Natural killer cell treated with Interleukin-12 subunit alpha and Interleukin-12 subunit beta and Interleukin-15 and Interleukin-18, amount 100 ng/mL, for 72 hours (primary cell): ENCODE data around the gene CEP72. TPM values are rescaled to one million over a fixed set of nuclear protein-coding genes. Genes with fewer than 3 reads are reported as not detected.
A peak's percentile ranks its signal among the peaks of the same experiment; 100 is the strongest.

ENCODE experiments used
- ATAC-seq, 2 donors: fragments of 150-1000 bp; cut with Tn5 transposase in 1 of 2; sonication (Bioruptor Pico), chemical (Tn5 transposase) in 1 of 2; 2 replicates each; pipeline ENCODE4 v1.10.0; 2021
- DNase-seq: peaks from one replicate; pipeline ENCODE4 v3.0.0; 2022; ENCODE audit warnings: low spot score
- H3K27ac Mint-ChIP-seq, 2 donors: 1 replicate in 1 of 2; 2 replicates in 1 of 2; pipeline ENCODE4 v1.8.0; 2022; ENCODE audit warnings: mixed read lengths in 2 of 2, mild to moderate bottlenecking in 1 of 2, moderate library complexity in 1 of 2
- H3K27me3 Mint-ChIP-seq, 2 donors: 1 replicate in 1 of 2; 2 replicates in 1 of 2; pipeline ENCODE4 v1.8.0; 2022; ENCODE audit warnings: mixed read lengths in 2 of 2
- H3K36me3 Mint-ChIP-seq: one replicate; pipeline ENCODE4 v1.8.0; 2022; ENCODE audit warnings: mixed read lengths
- H3K4me1 Mint-ChIP-seq, 2 donors: 1 replicate in 1 of 2; 2 replicates in 1 of 2; pipeline ENCODE4 v1.8.0; 2022; ENCODE audit warnings: low read depth in 2 of 2, mixed read lengths in 2 of 2, mild to moderate bottlenecking in 1 of 2
- H3K4me3 Mint-ChIP-seq: one replicate; pipeline ENCODE4 v1.8.0; 2022; ENCODE audit warnings: mixed read lengths
- H3K9me3 Mint-ChIP-seq: 2 replicates; pipeline ENCODE4 v1.8.0; 2022; ENCODE audit warnings: mixed read lengths
- total RNA-seq, 2 donors: library from RNA; stranded (reverse); gene quantifications; one replicate each; pipeline ENCODE4 v1.2.3, GENCODE V29; 2022

The CEP72 gene
- total RNA-seq, 2 donors from 2014 or later = 15.3 to 58.1 TPM

DNA sequence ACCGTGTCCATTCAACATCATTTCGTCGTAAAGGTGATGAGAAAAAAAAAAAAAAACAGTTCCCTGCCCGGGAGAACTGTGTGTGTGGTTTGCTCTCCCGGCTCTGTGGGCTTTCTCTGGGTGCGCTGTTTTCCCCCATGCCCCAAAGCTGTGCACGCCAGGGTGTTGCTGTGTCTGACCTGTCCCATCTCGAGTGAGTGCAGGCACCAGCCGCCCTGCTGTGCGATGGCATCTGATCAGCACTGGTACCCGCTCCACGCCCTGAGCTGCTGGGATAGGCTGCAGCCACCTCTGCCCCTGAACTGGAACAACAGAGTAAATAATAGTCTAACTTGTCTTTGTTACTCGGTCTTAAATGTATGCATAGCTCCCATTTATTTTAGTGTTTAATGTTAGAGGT, 33.3 kb downstream of the CEP72 start:
- Mint-ChIP-seq H3K27ac (no peak overlapping the region), H3K27me3 (no peaks in the 10 kb centered on the region), H3K4me1 (no peaks in the 10 kb centered on the region), H3K36me3 (peaks cover 6% of the 10 kb centered on the region), H3K4me3 (no peak overlapping the region), H3K9me3 (no peaks in the 10 kb centered on the region)
- ATAC-seq = no peak
- DNase-seq = no peak

DNA sequence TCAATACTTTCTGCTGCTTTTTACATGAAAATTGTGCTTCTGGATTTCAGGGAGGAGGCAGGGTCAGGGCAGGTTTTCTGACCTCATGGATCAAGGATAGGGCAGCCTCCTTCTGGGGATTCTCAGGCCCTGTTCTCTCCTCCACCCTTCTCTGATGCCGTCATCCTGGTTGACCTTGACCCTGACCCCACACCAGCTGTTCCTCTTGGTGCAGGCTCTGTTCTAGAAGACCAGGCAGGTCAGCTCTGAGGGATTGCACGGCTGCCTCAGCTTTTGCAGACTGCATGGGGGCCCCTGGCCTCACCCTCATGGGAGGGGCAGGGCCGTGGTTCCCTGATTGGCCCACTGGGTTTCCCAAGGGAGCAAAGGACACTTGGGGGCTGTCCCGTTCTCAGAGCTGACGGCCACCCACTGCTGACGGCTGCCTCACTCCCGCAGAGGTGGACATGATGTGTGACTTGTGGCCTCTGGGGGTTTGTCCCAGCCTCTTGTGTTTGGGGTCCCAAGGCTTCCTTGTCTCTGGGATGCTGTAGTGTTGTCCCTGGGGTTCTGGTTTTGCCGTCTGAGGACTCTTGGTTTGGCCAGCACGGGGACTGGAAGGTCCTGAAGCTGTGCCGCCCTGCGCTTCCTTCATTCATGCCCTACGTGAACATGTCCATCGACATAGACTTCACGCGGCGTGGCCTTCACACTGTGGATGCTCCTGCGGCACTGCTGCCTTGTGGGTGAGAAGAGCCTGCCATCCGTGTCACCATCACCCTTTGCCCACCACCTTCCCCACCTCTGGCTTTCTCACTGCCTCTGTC, 34.5 kb downstream of the CEP72 start:
- H3K9me3 Mint-ChIP-seq = no peaks in the 10 kb centered on the region
- DNase-seq (no peak), ATAC-seq (no peak)
- no peaks in the 10 kb centered on the region for H3K4me1 Mint-ChIP-seq
- no peaks in the 10 kb centered on the region for H3K27me3 Mint-ChIP-seq
- peaks cover 6% of the 10 kb centered on the region for H3K36me3 Mint-ChIP-seq
- H3K4me3 Mint-ChIP-seq = no peak overlapping the region
- H3K27ac Mint-ChIP-seq = no peak overlapping the region

DNA sequence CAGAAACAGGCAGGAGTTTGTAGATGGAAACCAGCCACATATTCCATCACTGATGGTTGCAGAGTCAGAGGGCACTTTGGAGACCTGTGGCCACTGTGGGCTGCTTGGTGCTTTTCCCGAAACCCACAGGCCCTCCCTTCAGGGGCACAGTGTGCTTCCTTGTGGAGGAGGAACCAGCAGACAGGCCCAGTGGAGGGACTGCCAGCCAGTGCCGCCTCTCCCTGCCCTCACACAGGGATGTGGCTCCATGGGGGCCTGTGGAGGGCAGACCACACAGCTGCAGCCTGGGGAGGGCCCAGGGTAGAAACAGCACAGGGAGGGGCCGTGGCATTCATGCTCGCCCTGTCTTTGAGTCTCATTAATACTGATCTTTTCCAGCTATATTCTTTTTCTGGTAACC, 35.2 kb downstream of the CEP72 start:
- H3K9me3 Mint-ChIP-seq = no peaks in the 10 kb centered on the region
- no peaks in the 10 kb centered on the region for H3K27me3 Mint-ChIP-seq
- DNase-seq (no peak), ATAC-seq (no peak)
- H3K27ac Mint-ChIP-seq = no peak overlapping the region
- no peak overlapping the region for H3K4me3 Mint-ChIP-seq
- H3K4me1 Mint-ChIP-seq = no peaks in the 10 kb centered on the region
- H3K36me3 Mint-ChIP-seq = peaks cover 6% of the 10 kb centered on the region

DNA sequence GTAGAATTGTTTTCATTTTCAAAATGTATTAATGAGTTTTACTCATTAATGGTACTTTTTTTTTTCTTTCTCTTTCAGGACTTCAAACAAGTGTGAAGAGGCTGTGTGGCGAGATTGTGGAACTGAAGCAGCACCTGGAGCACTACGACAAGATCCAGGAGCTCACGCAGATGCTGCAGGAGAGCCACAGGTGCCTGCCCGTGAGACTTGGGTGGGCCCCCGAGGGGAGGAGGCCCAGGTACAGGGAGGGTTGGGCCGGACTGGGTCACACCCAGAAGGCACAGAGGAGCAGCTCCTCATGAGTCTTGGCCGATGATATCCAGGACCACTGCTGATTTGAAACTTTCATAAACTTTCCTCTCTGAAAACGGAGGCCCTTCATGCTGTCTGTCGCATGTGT, 35.6 kb downstream of the CEP72 start:
- Mint-ChIP-seq H3K4me3 (no peak overlapping the region), H3K4me1 (no peaks in the 10 kb centered on the region), H3K27ac (no peak overlapping the region), H3K36me3 (peaks cover 6% of the 10 kb centered on the region), H3K27me3 (no peaks in the 10 kb centered on the region), H3K9me3 (no peaks in the 10 kb centered on the region)
- DNase-seq (no peak), ATAC-seq (no peak)

DNA sequence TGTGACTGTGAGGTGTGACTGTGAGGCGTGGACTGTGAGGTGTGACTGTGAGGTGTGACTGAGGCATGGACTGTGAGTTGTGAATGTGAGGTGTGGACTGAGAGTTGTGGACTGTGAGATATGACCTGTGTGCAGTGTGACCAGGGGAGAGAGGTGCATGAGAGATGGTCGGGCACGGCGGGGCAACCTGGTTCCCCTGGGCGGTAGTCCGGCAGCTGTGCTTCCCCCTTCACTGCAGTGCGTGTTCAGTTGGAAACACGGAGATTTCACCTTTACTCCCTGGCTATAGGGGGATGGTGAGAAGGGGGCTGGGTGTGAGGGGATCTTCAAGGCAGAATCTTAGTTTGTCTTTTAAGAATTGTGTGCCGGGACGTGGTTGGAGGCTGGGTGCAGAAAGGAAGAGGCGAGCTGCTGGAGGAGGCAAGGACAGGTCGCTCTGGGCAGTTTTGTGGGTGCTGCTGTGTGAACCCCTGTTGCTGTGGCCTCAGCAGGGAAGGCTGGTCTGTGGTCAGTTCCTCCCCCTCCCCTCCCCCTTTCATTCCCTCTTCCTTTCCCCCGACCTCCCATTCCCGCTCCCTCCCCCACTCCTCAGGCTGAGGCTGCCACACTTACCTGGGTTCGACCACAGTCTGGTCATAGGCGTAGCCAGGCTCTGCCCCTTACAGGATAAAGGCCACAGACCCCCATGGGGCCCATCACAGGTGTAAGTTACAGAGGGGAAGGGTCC, 39.3 kb downstream of the CEP72 start:
- H3K9me3 Mint-ChIP-seq = no peaks in the 10 kb centered on the region
- no peak overlapping the region for H3K27ac Mint-ChIP-seq
- no peak overlapping the region for H3K4me3 Mint-ChIP-seq
- no peaks in the 10 kb centered on the region for H3K4me1 Mint-ChIP-seq
- no peak for DNase-seq
- H3K36me3 Mint-ChIP-seq = peaks cover 11% of the 10 kb centered on the region
- no peak for ATAC-seq
- H3K27me3 Mint-ChIP-seq = no peaks in the 10 kb centered on the region

DNA sequence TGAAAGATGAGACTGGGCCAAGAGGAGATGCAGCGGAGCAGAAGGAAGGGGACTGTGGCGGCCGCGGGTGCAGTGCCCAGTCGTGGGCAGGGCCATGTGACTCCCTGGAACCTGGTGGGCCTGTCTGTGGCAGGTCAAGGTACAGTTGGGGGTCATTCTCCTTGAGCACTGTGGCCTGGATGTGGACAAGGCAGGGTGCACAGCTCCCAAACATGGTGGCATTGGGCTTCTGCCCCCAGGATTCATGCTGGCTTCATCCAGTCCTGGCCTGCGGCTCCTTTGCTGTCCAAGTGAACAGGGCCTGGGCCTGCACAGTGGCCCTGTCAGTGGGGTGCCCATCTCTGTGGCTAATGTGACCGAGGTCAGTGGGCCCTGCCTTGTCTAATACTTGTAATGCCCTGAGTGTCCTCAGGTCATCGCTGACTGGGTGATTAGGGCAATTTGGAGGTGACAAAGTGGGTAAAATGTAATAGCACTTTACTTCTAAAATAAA, 39.9 kb downstream of the CEP72 start:
- H3K36me3 Mint-ChIP-seq = peaks cover 12% of the 10 kb centered on the region
- no peak for DNase-seq
- no peak overlapping the region for H3K27ac Mint-ChIP-seq
- no peak for ATAC-seq
- no peaks in the 10 kb centered on the region for H3K4me1 Mint-ChIP-seq
- no peaks in the 10 kb centered on the region for H3K9me3 Mint-ChIP-seq
- H3K27me3 Mint-ChIP-seq = no peaks in the 10 kb centered on the region
- H3K4me3 Mint-ChIP-seq = no peak overlapping the region

DNA sequence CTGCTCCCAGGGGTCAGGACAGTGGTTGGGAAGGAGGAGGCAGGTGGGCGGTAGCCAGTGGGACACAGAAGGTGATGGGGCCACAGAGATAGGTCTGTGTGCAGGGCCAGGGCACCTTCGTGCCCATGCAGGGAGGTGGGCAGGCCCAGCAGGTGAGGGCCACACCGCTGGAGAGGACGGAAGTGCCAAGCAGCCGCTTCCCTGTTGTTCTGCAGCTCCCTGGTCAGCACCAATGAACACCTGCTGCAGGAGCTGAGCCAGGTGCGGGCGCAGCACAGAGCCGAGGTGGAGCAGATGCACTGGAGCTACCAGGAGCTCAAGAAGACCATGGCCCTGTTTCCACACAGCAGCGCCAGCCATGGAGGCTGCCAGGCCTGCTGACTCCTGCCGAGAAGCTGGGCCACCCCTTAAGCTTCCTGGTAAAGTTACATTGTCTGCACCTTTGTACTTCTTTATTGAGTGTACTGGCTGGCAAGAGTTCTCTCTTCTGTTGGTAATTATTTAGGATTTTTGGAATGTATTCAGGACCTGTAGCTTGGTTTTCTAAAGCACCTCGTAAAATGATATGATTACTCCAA, 40.7 kb downstream of the CEP72 start:
- Mint-ChIP-seq H3K27ac (no peak overlapping the region), H3K4me1 (no peaks in the 10 kb centered on the region), H3K9me3 (no peaks in the 10 kb centered on the region), H3K27me3 (no peaks in the 10 kb centered on the region), H3K4me3 (no peak overlapping the region), H3K36me3 (peaks cover 17% of the 10 kb centered on the region)
- ATAC-seq = peak in 1 of 2 donors; percentile 20
- no peak for DNase-seq

DNA sequence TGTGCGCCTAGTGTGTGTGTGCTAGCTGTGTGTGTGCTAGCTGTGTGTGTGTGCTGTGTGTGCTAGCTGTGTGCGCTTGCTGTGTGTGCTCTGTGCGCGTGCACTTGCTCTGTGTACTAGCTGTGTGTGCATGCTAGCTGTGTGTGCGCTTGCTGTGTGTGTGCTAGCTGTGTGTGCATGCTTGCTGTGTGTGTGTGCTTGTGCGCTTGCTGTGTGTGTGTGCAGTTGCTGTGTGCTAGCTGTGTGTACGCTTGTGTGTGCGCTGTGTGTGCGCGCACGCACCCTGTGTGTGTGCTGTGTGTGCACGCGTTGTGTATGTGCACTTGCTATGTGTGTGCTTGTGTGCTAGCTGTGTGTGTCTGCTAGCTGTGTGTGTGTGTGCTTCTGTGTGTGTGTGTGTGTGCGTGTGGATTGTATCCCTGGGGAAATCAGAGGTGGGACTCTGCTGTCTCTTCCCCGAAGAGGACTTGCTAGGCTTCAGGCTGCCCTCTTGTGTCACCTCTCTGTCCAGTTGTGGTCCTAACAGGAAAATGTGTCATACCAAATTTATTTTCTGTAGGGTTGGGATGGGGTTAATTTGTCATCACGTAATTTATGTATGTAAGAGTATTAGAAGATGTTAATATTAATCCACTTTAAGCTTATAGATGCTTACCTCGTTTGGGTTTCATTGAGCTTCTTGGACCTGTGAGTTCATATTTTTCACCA, 42.1 kb downstream of the CEP72 start:
- H3K4me3 Mint-ChIP-seq = no peak overlapping the region
- H3K9me3 Mint-ChIP-seq = no peaks in the 10 kb centered on the region
- DNase-seq (no peak), ATAC-seq (peak in 1 of 2 donors; percentile 36)
- H3K27ac Mint-ChIP-seq = no peak overlapping the region
- peaks cover 22% of the 10 kb centered on the region for H3K36me3 Mint-ChIP-seq
- H3K27me3 Mint-ChIP-seq = no peaks in the 10 kb centered on the region
- no peaks in the 10 kb centered on the region for H3K4me1 Mint-ChIP-seq

DNA sequence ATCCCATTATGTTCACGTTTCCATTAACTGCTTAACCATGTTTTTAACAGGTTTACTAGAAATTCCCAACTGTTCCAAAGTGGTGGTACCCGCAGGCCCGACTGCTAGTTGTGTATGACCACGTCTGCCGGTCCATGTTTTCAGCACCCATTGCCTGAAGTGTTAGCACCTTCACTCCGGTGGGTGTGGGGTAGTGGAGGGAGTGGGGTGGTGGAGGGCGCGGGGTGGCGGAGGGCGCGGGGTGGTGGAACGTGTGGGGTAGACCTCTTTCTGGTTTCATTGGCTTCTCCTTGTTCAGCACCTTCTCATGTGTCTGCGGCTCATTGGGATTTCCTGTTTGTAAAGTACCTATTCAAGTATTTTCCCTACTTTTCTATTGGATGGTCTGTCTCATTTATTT, 43.3 kb downstream of the CEP72 start:
- H3K27me3 Mint-ChIP-seq = no peaks in the 10 kb centered on the region
- ATAC-seq = no peak
- H3K9me3 Mint-ChIP-seq = no peaks in the 10 kb centered on the region
- peaks cover 23% of the 10 kb centered on the region for H3K36me3 Mint-ChIP-seq
- H3K4me1 Mint-ChIP-seq = no peaks in the 10 kb centered on the region
- DNase-seq = no peak
- H3K27ac Mint-ChIP-seq = no peak overlapping the region
- no peak overlapping the region for H3K4me3 Mint-ChIP-seq

DNA sequence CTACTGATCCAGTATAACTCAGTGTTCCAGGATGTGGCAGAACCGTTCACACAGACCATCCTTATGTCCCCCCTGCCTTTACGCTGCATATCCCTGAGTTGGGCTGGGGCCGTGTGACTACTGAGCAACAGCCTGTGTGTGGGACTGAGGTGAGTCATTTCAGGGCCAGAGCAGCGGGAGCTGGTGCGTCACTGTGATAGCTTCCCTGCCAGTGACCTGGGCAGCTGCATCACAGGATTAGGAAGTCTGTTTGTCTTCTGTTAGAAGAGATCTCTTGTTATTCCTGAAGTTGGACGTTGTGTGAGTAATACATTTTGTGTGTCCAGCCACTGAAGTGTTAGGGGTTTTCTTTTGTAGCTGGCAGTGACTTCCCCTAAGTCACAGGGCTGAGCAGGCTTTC, 45.4 kb downstream of the CEP72 start:
- ATAC-seq = no peak
- no peak overlapping the region for H3K4me3 Mint-ChIP-seq
- H3K36me3 Mint-ChIP-seq = peaks cover 26% of the 10 kb centered on the region
- no peak for DNase-seq
- no peaks in the 10 kb centered on the region for H3K4me1 Mint-ChIP-seq
- H3K27me3 Mint-ChIP-seq = no peaks in the 10 kb centered on the region
- no peak overlapping the region for H3K27ac Mint-ChIP-seq
- H3K9me3 Mint-ChIP-seq = no peaks in the 10 kb centered on the region

DNA sequence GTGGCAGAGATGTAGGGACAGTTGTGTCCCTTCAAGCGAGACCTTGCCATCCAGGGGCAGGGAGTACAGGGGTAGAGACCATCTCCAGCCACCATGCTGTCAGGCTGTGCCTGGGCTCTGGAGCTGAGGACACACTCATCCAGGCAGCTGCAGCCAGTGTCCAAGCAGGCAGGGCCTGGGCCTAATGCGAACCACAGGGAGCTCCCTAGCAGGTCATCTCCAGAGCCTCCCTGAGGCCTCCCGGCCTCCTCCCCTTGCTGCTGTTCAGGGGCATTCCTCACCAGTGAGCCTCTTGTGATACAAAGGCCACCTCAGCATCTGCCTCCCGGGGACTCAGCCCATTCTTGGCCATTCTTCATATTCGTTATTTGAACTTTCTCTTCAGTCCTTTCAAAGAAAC, 46.0 kb downstream of the CEP72 start:
- Mint-ChIP-seq H3K4me3 (no peak overlapping the region), H3K9me3 (no peaks in the 10 kb centered on the region), H3K27ac (no peak overlapping the region), H3K36me3 (peaks cover 26% of the 10 kb centered on the region), H3K4me1 (no peaks in the 10 kb centered on the region), H3K27me3 (no peaks in the 10 kb centered on the region)
- DNase-seq (no peak), ATAC-seq (no peak)

DNA sequence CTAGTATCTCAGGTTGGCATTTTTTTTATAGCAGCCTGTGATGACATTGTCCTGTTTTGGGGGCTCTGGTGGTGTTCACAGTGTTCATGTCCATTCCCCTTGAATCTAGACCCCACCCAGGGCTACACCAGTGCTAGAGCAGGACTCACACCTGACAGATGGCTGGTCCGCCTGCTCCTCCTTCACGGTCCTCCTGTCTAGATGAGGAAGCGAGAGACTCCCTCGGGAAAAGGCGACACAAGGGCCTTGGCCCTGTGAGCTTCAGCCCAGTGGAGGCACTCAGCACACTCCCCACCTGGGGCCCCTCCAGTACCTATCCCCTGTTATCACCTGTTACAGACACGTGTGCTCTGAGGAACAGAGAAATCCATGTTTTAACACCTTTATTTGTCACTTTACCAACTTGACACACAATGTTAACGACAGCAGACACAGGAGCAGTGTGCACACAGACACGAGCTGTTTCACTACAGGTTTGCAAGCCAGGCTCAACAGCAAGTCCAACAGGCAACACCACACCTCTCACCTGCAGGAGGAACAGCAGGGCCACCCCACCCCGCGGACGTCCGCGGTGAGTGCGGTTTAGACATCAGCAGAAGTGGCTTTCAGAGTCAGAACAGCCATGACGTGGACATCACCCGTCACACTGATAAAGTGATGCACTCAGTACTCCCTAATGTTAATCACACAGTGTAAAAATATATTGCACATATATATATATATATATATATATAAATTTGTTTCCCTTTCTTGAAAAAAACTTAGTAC, 47.5 kb downstream of the CEP72 start:
- Mint-ChIP-seq H3K27me3 (no peaks in the 10 kb centered on the region), H3K36me3 (peaks cover 20% of the 10 kb centered on the region), H3K27ac (no peak overlapping the region), H3K4me3 (no peak overlapping the region), H3K4me1 (no peaks in the 10 kb centered on the region), H3K9me3 (no peaks in the 10 kb centered on the region)
- ATAC-seq (no peak), DNase-seq (no peak)

DNA sequence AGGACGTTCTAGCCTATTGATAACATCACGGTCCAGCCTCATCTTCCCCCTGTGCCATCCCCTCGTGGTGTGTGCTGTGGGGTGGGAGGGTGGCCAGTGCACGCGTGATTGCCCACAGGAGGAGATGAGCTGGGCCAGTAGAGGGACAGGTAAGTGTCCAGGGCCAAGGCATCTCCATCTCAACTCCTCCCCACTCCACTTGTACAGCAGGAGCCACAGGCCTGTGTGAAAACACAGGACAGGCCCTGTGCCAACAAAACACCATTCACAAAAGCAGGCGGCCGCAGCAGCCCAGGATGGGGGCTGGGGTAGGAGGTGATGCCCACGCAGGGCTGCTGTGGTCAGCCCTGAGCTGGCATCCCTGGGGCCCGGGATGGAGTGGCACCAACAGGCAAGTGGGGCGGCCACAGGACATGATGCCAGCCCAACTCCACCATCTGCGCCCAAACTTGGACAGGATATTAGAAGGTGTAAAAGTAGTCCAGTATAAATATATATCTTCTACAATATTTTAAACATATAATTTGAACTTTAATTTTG, 48.4 kb downstream of the CEP72 start:
- H3K27me3 Mint-ChIP-seq = no peaks in the 10 kb centered on the region
- H3K4me3 Mint-ChIP-seq = no peak overlapping the region
- no peak for ATAC-seq
- no peaks in the 10 kb centered on the region for H3K9me3 Mint-ChIP-seq
- peaks cover 20% of the 10 kb centered on the region for H3K36me3 Mint-ChIP-seq
- H3K27ac Mint-ChIP-seq = no peak overlapping the region
- no peaks in the 10 kb centered on the region for H3K4me1 Mint-ChIP-seq
- DNase-seq = no peak
